GM23338 (cell line): Measurements from ENCODE around the gene RIMS1. TPM values are rescaled to one million over a fixed set of nuclear protein-coding genes. Genes with fewer than 3 reads are reported as not detected.

Experiments
- ATAC-seq: fragments of 200-7000 bp; cut with Tn5 transposase; 3 replicates; pipeline ENCODE4 v1.9.1; 2020
- DNase-seq: peaks from one replicate; pipeline ENCODE4 v3.0.0-alpha.2; 2015; ENCODE audit warnings: low spot score
- H2AFZ ChIP-seq: fragments of 200-600 bp; sonication (generic); 2 replicates; pipeline ENCODE4 v1.8.0; 2016; ENCODE audit warnings: antibody characterized with exemption, mild to moderate bottlenecking, moderate library complexity
- H3F3A ChIP-seq: fragments of 200-600 bp; sonication (generic); replicated peaks from 2 replicates; pipeline ENCODE4 v1.8.0; 2017; ENCODE audit warnings: antibody characterized with exemption, mixed run types, low read depth
- H3K27ac ChIP-seq: fragments of 200-600 bp; sonication (generic); 2 replicates; pipeline ENCODE4 v1.6.1; 2016; ENCODE audit warnings: low read depth
- H3K27me3 ChIP-seq: fragments of 200-600 bp; sonication (generic); 2 replicates; pipeline ENCODE4 v1.8.0; 2016; ENCODE audit warnings: mild to moderate bottlenecking, mixed run types, moderate library complexity; ENCODE audit not compliant: insufficient read depth
- H3K36me3 ChIP-seq: fragments of 200-600 bp; sonication (generic); 2 replicates; pipeline ENCODE4 v1.8.0; 2016; ENCODE audit warnings: mild to moderate bottlenecking; ENCODE audit not compliant: insufficient read depth
- H3K4me1 ChIP-seq: fragments of 200-600 bp; sonication (generic); 2 replicates; pipeline ENCODE4 v1.8.0; 2016; ENCODE audit warnings: mild to moderate bottlenecking, moderate library complexity; ENCODE audit not compliant: insufficient read depth
- H3K4me2 ChIP-seq: fragments of 200-600 bp; sonication (generic); 2 replicates; pipeline ENCODE4 v1.7.1; 2017; ENCODE audit warnings: mixed run types
- H3K4me3 ChIP-seq: fragments of 200-600 bp; sonication (generic); 2 replicates; pipeline ENCODE4 v1.6.1; 2016; ENCODE audit warnings: mixed run types
- H3K79me2 ChIP-seq: fragments of 200-600 bp; sonication (generic); replicated peaks from 2 replicates; pipeline ENCODE4 v1.8.0; 2017; ENCODE audit warnings: mild to moderate bottlenecking; ENCODE audit not compliant: insufficient read depth
- H3K9me2 ChIP-seq: fragments of 200-600 bp; sonication (generic); 2 replicates; pipeline ENCODE4 v1.8.0; 2017; ENCODE audit not compliant: insufficient read depth
- H4K20me1 ChIP-seq: fragments of 200-600 bp; sonication (generic); replicated peaks from 2 replicates; pipeline ENCODE4 v1.8.0; 2017; ENCODE audit warnings: mild to moderate bottlenecking; ENCODE audit not compliant: insufficient read depth
- H3K27ac Mint-ChIP-seq: 2 replicates; pipeline ENCODE4 v1.8.0; 2020; ENCODE audit warnings: inconsistent platforms, mild to moderate bottlenecking, moderate library complexity, mixed read lengths
- H3K27me3 Mint-ChIP-seq: 3 replicates; pipeline ENCODE4 v1.8.0; 2022; ENCODE audit warnings: low read depth, mild to moderate bottlenecking, moderate library complexity, mixed read lengths, inconsistent platforms; ENCODE audit not compliant: insufficient read depth, poor library complexity
- H3K36me3 Mint-ChIP-seq: 3 replicates; pipeline ENCODE4 v1.8.0; 2021; ENCODE audit warnings: low read depth, mild to moderate bottlenecking, inconsistent platforms, moderate library complexity, mixed read lengths
- H3K4me1 Mint-ChIP-seq: 3 replicates; pipeline ENCODE4 v1.8.0; 2020; ENCODE audit warnings: mild to moderate bottlenecking, inconsistent platforms, mixed read lengths
- H3K4me3 Mint-ChIP-seq: 3 replicates; pipeline ENCODE4 v1.8.0; 2021; ENCODE audit warnings: moderate library complexity, mild to moderate bottlenecking, inconsistent platforms, mixed read lengths
- H3K9me3 Mint-ChIP-seq: 3 replicates; pipeline ENCODE4 v1.8.0; 2020; ENCODE audit warnings: moderate library complexity, mild to moderate bottlenecking, inconsistent platforms, mixed read lengths
- EZH2phosphoT487 ChIP-seq: fragments of 200-600 bp; sonication (generic); IDR thresholded peaks from one replicate; pipeline ENCODE4 v1.8.1; 2018; ENCODE audit warnings: antibody characterized with exemption; ENCODE audit not compliant: unreplicated experiment
- POLR2AphosphoS5 ChIP-seq: IDR thresholded peaks from 2 replicates; pipeline ENCODE4 v1.6.1; 2016; ENCODE audit warnings: antibody characterized with exemption, low read depth
- ZNF114 ChIP-seq: fragments of 250-450 bp; sonication (Bioruptor Pico); IDR thresholded peaks from 2 replicates; pipeline ENCODE4 v1.5.0; 2020; ENCODE audit warnings: mild to moderate bottlenecking, moderate library complexity
- ZNF331 ChIP-seq: fragments of 250-450 bp; sonication (Bioruptor Pico); IDR thresholded peaks from 2 replicates; pipeline ENCODE4 v1.5.0; 2020; ENCODE audit warnings: low read depth, mild to moderate bottlenecking, moderate library complexity
- polyA plus RNA-seq: library from polyadenylated mRNA; unstranded; fragments of >200 nt; fragmentation: Nextera tagmentation; extraction: Ambion mirVana; gene quantifications from 2 replicates; pipeline ENCODE4 v1.2.1, GENCODE V29; 2016
- total RNA-seq: library from RNA; depleted of rRNA; stranded (reverse); fragments of >200 nt; shearing (Covaris generic); gene quantifications from 2 replicates; pipeline ENCODE4 v1.2.3, GENCODE V29; 2014
- TF ChIP-seq, protein P1 (sequence below): fragments of 250-450 bp; sonication (Bioruptor Pico); IDR thresholded peaks from 2 replicates; pipeline ENCODE4 v1.5.0; 2020; ENCODE audit warnings: mild to moderate bottlenecking, moderate library complexity
- TF ChIP-seq, protein P2 (sequence below): IDR thresholded peaks from one replicate; pipeline ENCODE4 v1.6.1; 2018; ENCODE audit warnings: antibody characterized with exemption; ENCODE audit not compliant: unreplicated experiment

Gene RIMS1
- total and polyA plus RNA-seq, 2 experiments from 2014 or later, result 0.89 to 4.0 TPM

DNA sequence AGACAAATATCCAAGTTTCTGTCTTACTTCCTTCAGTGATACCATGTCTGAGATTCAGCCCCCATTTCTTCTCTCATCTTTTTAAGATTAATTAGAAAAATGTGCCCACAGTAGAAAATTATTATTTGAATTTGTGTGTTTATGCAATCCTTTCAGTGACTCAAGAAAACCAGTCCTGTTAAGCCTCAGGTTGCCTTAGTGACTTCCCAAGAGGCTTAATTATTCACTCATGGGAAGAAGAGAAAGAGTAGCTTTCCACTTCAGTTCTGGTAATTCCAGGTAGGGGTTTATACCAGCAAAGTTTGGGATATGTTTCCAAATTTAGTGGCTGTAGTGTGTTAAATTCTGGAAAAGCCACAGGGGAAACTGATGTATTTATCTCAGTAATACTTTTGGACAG is 149.1 kb downstream of the RIMS1 start (continued):
- TF ChIP-seq, protein P1, sequence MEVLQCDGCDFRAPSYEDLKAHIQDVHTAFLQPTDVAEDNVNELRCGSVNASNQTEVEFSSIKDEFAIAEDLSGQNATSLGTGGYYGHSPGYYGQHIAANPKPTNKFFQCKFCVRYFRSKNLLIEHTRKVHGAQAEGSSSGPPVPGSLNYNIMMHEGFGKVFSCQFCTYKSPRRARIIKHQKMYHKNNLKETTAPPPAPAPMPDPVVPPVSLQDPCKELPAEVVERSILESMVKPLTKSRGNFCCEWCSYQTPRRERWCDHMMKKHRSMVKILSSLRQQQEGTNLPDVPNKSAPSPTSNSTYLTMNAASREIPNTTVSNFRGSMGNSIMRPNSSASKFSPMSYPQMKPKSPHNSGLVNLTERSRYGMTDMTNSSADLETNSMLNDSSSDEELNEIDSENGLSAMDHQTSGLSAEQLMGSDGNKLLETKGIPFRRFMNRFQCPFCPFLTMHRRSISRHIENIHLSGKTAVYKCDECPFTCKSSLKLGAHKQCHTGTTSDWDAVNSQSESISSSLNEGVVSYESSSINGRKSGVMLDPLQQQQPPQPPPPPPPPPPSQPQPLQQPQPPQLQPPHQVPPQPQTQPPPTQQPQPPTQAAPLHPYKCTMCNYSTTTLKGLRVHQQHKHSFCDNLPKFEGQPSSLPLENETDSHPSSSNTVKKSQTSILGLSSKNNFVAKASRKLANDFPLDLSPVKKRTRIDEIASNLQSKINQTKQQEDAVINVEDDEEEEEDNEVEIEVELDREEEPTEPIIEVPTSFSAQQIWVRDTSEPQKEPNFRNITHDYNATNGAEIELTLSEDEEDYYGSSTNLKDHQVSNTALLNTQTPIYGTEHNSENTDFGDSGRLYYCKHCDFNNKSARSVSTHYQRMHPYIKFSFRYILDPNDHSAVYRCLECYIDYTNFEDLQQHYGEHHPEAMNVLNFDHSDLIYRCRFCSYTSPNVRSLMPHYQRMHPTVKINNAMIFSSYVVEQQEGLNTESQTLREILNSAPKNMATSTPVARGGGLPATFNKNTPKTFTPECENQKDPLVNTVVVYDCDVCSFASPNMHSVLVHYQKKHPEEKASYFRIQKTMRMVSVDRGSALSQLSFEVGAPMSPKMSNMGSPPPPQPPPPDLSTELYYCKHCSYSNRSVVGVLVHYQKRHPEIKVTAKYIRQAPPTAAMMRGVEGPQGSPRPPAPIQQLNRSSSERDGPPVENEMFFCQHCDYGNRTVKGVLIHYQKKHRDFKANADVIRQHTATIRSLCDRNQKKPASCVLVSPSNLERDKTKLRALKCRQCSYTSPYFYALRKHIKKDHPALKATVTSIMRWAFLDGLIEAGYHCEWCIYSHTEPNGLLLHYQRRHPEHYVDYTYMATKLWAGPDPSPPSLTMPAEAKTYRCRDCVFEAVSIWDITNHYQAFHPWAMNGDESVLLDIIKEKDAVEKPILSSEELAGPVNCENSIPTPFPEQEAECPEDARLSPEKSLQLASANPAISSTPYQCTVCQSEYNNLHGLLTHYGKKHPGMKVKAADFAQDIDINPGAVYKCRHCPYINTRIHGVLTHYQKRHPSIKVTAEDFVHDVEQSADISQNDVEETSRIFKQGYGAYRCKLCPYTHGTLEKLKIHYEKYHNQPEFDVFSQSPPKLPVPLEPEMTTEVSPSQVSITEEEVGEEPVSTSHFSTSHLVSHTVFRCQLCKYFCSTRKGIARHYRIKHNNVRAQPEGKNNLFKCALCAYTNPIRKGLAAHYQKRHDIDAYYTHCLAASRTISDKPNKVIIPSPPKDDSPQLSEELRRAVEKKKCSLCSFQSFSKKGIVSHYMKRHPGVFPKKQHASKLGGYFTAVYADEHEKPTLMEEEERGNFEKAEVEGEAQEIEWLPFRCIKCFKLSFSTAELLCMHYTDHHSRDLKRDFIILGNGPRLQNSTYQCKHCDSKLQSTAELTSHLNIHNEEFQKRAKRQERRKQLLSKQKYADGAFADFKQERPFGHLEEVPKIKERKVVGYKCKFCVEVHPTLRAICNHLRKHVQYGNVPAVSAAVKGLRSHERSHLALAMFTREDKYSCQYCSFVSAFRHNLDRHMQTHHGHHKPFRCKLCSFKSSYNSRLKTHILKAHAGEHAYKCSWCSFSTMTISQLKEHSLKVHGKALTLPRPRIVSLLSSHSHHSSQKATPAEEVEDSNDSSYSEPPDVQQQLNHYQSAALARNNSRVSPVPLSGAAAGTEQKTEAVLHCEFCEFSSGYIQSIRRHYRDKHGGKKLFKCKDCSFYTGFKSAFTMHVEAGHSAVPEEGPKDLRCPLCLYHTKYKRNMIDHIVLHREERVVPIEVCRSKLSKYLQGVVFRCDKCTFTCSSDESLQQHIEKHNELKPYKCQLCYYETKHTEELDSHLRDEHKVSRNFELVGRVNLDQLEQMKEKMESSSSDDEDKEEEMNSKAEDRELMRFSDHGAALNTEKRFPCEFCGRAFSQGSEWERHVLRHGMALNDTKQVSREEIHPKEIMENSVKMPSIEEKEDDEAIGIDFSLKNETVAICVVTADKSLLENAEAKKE (CRISPR knock-in tag), result no peak

DNA sequence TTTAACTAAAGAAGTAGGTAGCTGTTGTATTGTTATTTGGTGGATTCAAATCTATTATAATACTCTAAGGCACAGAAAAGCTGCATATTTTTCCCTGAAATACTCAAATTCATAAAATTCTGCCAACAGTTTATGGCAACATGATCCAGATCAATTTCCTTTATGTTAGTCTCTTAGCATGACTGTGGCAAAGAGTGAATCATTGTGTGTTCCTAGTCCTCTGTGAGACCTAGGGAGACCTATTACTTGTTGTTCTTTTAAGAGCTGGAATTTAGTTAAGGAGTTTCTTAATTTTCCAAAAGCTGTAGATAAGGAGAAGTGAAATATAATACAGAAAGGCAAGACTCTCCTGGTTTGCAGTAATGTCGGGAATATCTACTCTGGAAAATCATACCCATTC is 149.6 kb downstream of the RIMS1 start:
- no peaks in the 10 kb centered on the region for H4K20me1 ChIP-seq
- no peak overlapping the region for H3K27ac ChIP-seq
- Mint-ChIP-seq H3K36me3 (no peaks in the 10 kb centered on the region), H3K9me3 (no peaks in the 10 kb centered on the region), H3K4me1 (peaks cover 14% of the 10 kb centered on the region; the same call in 2 of the 3 replicates), H3K4me3 (no peak overlapping the region), H3K27ac (peak overlapping the region; percentile 53; the same call in 1 of the 2 replicates), H3K27me3 (no peaks in the 10 kb centered on the region)
- DNase-seq (no peak), ATAC-seq (no peak)
- H3K36me3 ChIP-seq, result no peaks in the 10 kb centered on the region
- H3K79me2 ChIP-seq, result no peaks in the 10 kb centered on the region
- no peak overlapping the region for H2AFZ ChIP-seq
- H3K9me2 ChIP-seq, result no peaks in the 10 kb centered on the region
- H3K4me2 ChIP-seq, result no peak overlapping the region
- H3K4me3 ChIP-seq, result no peak overlapping the region
- H3K27me3 ChIP-seq, result no peaks in the 10 kb centered on the region
- H3K4me1 ChIP-seq, result peaks cover 7% of the 10 kb centered on the region; the same call in 1 of the 2 replicates
- no peaks in the 10 kb centered on the region for H3F3A ChIP-seq
- TF ChIP-seq, protein P2, sequence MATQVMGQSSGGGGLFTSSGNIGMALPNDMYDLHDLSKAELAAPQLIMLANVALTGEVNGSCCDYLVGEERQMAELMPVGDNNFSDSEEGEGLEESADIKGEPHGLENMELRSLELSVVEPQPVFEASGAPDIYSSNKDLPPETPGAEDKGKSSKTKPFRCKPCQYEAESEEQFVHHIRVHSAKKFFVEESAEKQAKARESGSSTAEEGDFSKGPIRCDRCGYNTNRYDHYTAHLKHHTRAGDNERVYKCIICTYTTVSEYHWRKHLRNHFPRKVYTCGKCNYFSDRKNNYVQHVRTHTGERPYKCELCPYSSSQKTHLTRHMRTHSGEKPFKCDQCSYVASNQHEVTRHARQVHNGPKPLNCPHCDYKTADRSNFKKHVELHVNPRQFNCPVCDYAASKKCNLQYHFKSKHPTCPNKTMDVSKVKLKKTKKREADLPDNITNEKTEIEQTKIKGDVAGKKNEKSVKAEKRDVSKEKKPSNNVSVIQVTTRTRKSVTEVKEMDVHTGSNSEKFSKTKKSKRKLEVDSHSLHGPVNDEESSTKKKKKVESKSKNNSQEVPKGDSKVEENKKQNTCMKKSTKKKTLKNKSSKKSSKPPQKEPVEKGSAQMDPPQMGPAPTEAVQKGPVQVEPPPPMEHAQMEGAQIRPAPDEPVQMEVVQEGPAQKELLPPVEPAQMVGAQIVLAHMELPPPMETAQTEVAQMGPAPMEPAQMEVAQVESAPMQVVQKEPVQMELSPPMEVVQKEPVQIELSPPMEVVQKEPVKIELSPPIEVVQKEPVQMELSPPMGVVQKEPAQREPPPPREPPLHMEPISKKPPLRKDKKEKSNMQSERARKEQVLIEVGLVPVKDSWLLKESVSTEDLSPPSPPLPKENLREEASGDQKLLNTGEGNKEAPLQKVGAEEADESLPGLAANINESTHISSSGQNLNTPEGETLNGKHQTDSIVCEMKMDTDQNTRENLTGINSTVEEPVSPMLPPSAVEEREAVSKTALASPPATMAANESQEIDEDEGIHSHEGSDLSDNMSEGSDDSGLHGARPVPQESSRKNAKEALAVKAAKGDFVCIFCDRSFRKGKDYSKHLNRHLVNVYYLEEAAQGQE, result no peak
- no peak for TF ChIP-seq ZNF114 (CRISPR knock-in tag)
- no peak for TF ChIP-seq ZNF331 (CRISPR knock-in tag)
- no peak for TF ChIP-seq EZH2phosphoT487
- TF ChIP-seq POLR2AphosphoS5, result no peak
- TF ChIP-seq, protein P1 (CRISPR knock-in tag), result no peak
